B cell (primary cell): ENCODE data around the gene IL10. TPM values are rescaled to one million over a fixed set of nuclear protein-coding genes. Genes with fewer than 3 reads are reported as not detected.

Source experiments
- ATAC-seq: fragments of 200-7000 bp; cut with Tn5 transposase; one replicate; pipeline ENCODE4 v1.10.0; 2021; ENCODE audit warnings: low read depth, mild to moderate bottlenecking, moderate number of reproducible peaks, moderate library complexity
- CTCF ChIA-PET: fragments of 350-600 bp; sonication (Branson Sonifier 250); formaldehyde crosslinking; loops from one replicate; lab custom pipeline; 2021; ENCODE audit warnings: antibody characterized with exemption, inconsistent platforms; lab: Charles Lee
- POLR2A ChIA-PET: fragments of 350-600 bp; sonication (Branson Sonifier 250); formaldehyde crosslinking; loops from one replicate; lab custom pipeline; 2021; ENCODE audit warnings: antibody characterized with exemption; lab: Charles Lee
- DNase-seq: peaks from one replicate; pipeline ENCODE4 v3.0.0; 2013
- H2AFZ ChIP-seq: 2 replicates; pipeline ENCODE4 v1.6.1; 2012; ENCODE audit warnings: mild to moderate bottlenecking, low read depth, low read length; ENCODE audit not compliant: insufficient read depth, poor library complexity, severe bottlenecking
- H3K27ac ChIP-seq, 2 donors: 1 replicate in 1 of 2; 2 replicates in 1 of 2; pipeline ENCODE4 v1.5.1; 2012 to 2013; ENCODE audit warnings: low read length in 2 of 2, mild to moderate bottlenecking in 2 of 2, moderate library complexity in 1 of 2
- H3K27me3 ChIP-seq, 4 experiments: fragments of 200-600 bp in 1 of 4; sonication (generic) in 1 of 4; replicated peaks in 1 of 4; 1 replicate in 2 of 4; 2 replicates in 2 of 4; pipeline versions ENCODE4 v1.6.1 to v1.7.0; 2013 to 2016; ENCODE audit warnings: low read length in 3 of 4, mild to moderate bottlenecking in 2 of 4, mixed read lengths in 1 of 4, moderate library complexity in 1 of 4; ENCODE audit not compliant: insufficient read depth in 4 of 4, control insufficient read depth in 3 of 4; ENCODE audit errors: control extremely low read depth in 1 of 4
- H3K36me3 ChIP-seq, 2 experiments: replicated peaks in 1 of 2; 1 replicate in 1 of 2; 2 replicates in 1 of 2; pipeline versions ENCODE4 v1.6.1 to v1.7.1; 2013; ENCODE audit warnings: low read length in 1 of 2; ENCODE audit not compliant: insufficient read depth in 2 of 2, control insufficient read depth in 1 of 2; ENCODE audit errors: control extremely low read depth in 1 of 2, extremely low read depth in 1 of 2
- H3K4me1 ChIP-seq, 2 donors: fragments of 200-600 bp in 1 of 2; sonication (generic) in 1 of 2; 1 replicate in 1 of 2; 2 replicates in 1 of 2; pipeline versions ENCODE4 v1.5.1 to v1.6.1; 2013 to 2017; ENCODE audit warnings: low read length in 2 of 2; ENCODE audit not compliant: control insufficient read depth in 2 of 2, insufficient read depth in 2 of 2
- H3K4me2 ChIP-seq: replicated peaks from 2 replicates; pipeline ENCODE3; 2012; ENCODE audit warnings: mild to moderate bottlenecking, low read depth, low read length; ENCODE audit not compliant: poor library complexity, severe bottlenecking
- H3K4me3 ChIP-seq, 5 experiments: fragments of 200-600 bp in 1 of 5; sonication (generic) in 1 of 5; 1 replicate in 3 of 5; 2 replicates in 2 of 5; pipeline versions ENCODE4 v1.5.1 to v1.7.0; 2011 to 2016; ENCODE audit warnings: low read length in 4 of 5, mild to moderate bottlenecking in 4 of 5, low read depth in 2 of 5, control low read depth in 1 of 5, moderate library complexity in 1 of 5; ENCODE audit not compliant: insufficient read depth in 1 of 5; ENCODE audit errors: control extremely low read depth in 1 of 5, extremely low read depth in 1 of 5
- H3K79me2 ChIP-seq: fragments of 200-600 bp; sonication (generic); one replicate; pipeline ENCODE4 v1.6.0; 2016; ENCODE audit warnings: low read length; ENCODE audit not compliant: control insufficient read depth, insufficient read depth
- H3K9ac ChIP-seq: fragments of 200-600 bp; sonication (generic); 2 replicates; pipeline ENCODE4 v1.6.1; 2017; ENCODE audit warnings: mild to moderate bottlenecking, low read length, moderate library complexity
- H3K9me3 ChIP-seq, 3 donors: one replicate each; pipeline versions ENCODE4 v1.6.1 to v1.7.1; 2013; ENCODE audit warnings: low read length in 2 of 3; ENCODE audit not compliant: control insufficient read depth in 2 of 3, insufficient read depth in 1 of 3; ENCODE audit errors: control extremely low read depth in 1 of 3
- H4K20me1 ChIP-seq: 2 replicates; pipeline ENCODE4 v1.6.0; 2012; ENCODE audit warnings: mild to moderate bottlenecking, low read length; ENCODE audit not compliant: insufficient read depth, control insufficient read depth, poor library complexity, severe bottlenecking
- H3K27ac Mint-ChIP-seq: one replicate; pipeline ENCODE4 v1.8.0; 2021; ENCODE audit warnings: mixed read lengths
- H3K27me3 Mint-ChIP-seq: one replicate; pipeline ENCODE4 v1.8.0; 2021; ENCODE audit warnings: mixed read lengths
- H3K4me1 Mint-ChIP-seq: one replicate; pipeline ENCODE4 v1.8.0; 2021; ENCODE audit warnings: mixed read lengths
- H3K4me3 Mint-ChIP-seq: one replicate; pipeline ENCODE4 v1.8.0; 2021; ENCODE audit warnings: mixed read lengths
- H3K9me3 Mint-ChIP-seq: one replicate; pipeline ENCODE4 v1.8.0; 2022; ENCODE audit warnings: mixed read lengths; ENCODE audit not compliant: insufficient read depth
- CTCF ChIP-seq: fragments of 200-600 bp; IDR thresholded peaks from one replicate; pipeline ENCODE4 v1.8.0; 2022; ENCODE audit warnings: antibody characterized with exemption, mild to moderate bottlenecking
- EZH2 ChIP-seq: IDR thresholded peaks from 2 replicates; pipeline ENCODE4 v1.6.1; 2012; ENCODE audit warnings: borderline replicate concordance, low read depth, mild to moderate bottlenecking, moderate library complexity, low read length; ENCODE audit not compliant: insufficient read depth, poor library complexity, severe bottlenecking
- whole genome bisulfite sequencing: methylation state at CpG from one replicate; pipeline ENCODE4 v1.1.5; 2013; ENCODE audit warnings: missing lambda C conversion rate; ENCODE audit not compliant: insufficient coverage; 5-methylcytosine and 5-hydroxymethylcytosine counted together
- intact Hi-C: fragments of 100-400 bp; cut with micrococcal nuclease; formaldehyde crosslinking; loops from one replicate; pipeline ENCODE4 v1.10.0; 2022
- polyA plus RNA-seq: library from polyadenylated mRNA; depleted of rRNA; stranded (reverse); fragments of >200 nt; gene quantifications from 2 replicates; pipeline ENCODE4 v1.2.3, GENCODE V29; 2012
- total RNA-seq, 2 donors: library from RNA; stranded (reverse); fragments of 120-200 nt in 1 of 2; gene quantifications; 1 replicate in 1 of 2; 2 replicates in 1 of 2; pipeline versions ENCODE4 v1.2.3 to v1.2.4, GENCODE V29; 2013 to 2022

IL10 gene
- total and polyA plus RNA-seq, 2 donors (not counting 1 experiment from before 2014, with no cell fraction given), result 0.37 to 0.69 TPM

GRCh38 chr1:206729507-206729906 lies 42.8 kb downstream of the IL10 start:
- Histone ChIP-seq H3K9me3 (no peaks in the 10 kb centered on the region), H3K9ac (no peak overlapping the region), H3K4me1 (peaks cover 25 to 35% of the 10 kb centered on the region in 2 donors), H3K4me3 (no peak overlapping the region), H3K79me2 (peaks cover 39% of the 10 kb centered on the region), H3K27me3 (no peaks in the 10 kb centered on the region), H3K27ac (no peak overlapping the region), H3K36me3 (peaks cover 2 to 46% of the 10 kb centered on the region in 2 experiments), H2AFZ (no peak overlapping the region), H4K20me1 (peaks cover 52% of the 10 kb centered on the region), H3K4me2 (no peak overlapping the region)
- H3K4me3 Mint-ChIP-seq, result no peak overlapping the region
- CTCF ChIA-PET, result interaction anchor here (0.7 to 13.1 kb wide), 9 partner anchors 42 to 252 kb away, joined by 3 to 145 read pairs (median 5); partner anchors contain the start of gene FCMR
- ATAC-seq (no peak), DNase-seq (no peak)
- POLR2A ChIA-PET, result no interaction called here
- H3K9me3 Mint-ChIP-seq, result no peaks in the 10 kb centered on the region
- intact Hi-C loops, result no loop called here
- peaks cover 37% of the 10 kb centered on the region for H3K4me1 Mint-ChIP-seq
- TF ChIP-seq EZH2 (no peak), CTCF (no peak)
- H3K27me3 Mint-ChIP-seq, result no peaks in the 10 kb centered on the region
- no peak overlapping the region for H3K27ac Mint-ChIP-seq
- WGBS, result 82% methylated on average over 3 of the region's 3 CpGs

- no peak overlapping the region for H3K9ac ChIP-seq
- H3K4me2 ChIP-seq, result no peak overlapping the region
- TF ChIP-seq CTCF (no peak), EZH2 (no peak)
- Mint-ChIP-seq H3K27me3 (no peaks in the 10 kb centered on the region), H3K27ac (no peak overlapping the region), H3K9me3 (no peaks in the 10 kb centered on the region), H3K4me1 (peaks cover 36% of the 10 kb centered on the region), H3K4me3 (no peak overlapping the region)
- no peaks in the 10 kb centered on the region for H3K27me3 ChIP-seq
- no peak overlapping the region for H2AFZ ChIP-seq
- no peak for ATAC-seq
- H3K9me3 ChIP-seq, result no peaks in the 10 kb centered on the region
- H4K20me1 ChIP-seq, result peaks cover 53% of the 10 kb centered on the region
- peaks cover 2 to 46% of the 10 kb centered on the region in 2 experiments for H3K36me3 ChIP-seq
- H3K4me1 ChIP-seq, result peaks cover 25 to 32% of the 10 kb centered on the region in 2 donors
- intact Hi-C loops, result no loop called here
- no peak for DNase-seq
- no peak overlapping the region for H3K27ac ChIP-seq
- 97% methylated on average over 5 of the region's 6 CpGs for WGBS
- H3K4me3 ChIP-seq, result no peak overlapping the region
- ChIA-PET CTCF (interaction anchor here (5.4 to 13.1 kb wide), 4 partner anchors 67 to 252 kb away, joined by 51 to 145 read pairs (median 87); no protein-coding TSS in a partner anchor), POLR2A (no interaction called here)
- peaks cover 39% of the 10 kb centered on the region for H3K79me2 ChIP-seq
Measured at GRCh38 chr1:206729050-206729449, 43.2 kb downstream of the IL10 start.
